ENCODE results near the gene MYO1D.
"Not testable (repeated sequence)": the region's sequence is repeated elsewhere in the genome, so short reads cannot be mapped to it uniquely, and the experiment has no call there.

MYO1D gene

GRCh38 chr17:32876417-32877163, at the start of gene MYO1D:
MYO1D (minus strand) TSS chr17:32877124; CDS start chr17:32876872, 252 bp downstream.
- DNase-seq (ENCODE audit: low read depth in 2 of 2), result peak; percentile 45 to 68

GRCh38 chr17:32926183-32926582, 49.3 kb upstream of the MYO1D start:
- DNase-seq (ENCODE audit: low read depth in 2 of 2), result no peak

- not testable (repeated sequence) for DNase-seq (ENCODE audit: low read depth in 2 of 2)
These were observed 47.0 kb upstream of the MYO1D start for GRCh38 chr17:32923905-32924304.

DNA sequence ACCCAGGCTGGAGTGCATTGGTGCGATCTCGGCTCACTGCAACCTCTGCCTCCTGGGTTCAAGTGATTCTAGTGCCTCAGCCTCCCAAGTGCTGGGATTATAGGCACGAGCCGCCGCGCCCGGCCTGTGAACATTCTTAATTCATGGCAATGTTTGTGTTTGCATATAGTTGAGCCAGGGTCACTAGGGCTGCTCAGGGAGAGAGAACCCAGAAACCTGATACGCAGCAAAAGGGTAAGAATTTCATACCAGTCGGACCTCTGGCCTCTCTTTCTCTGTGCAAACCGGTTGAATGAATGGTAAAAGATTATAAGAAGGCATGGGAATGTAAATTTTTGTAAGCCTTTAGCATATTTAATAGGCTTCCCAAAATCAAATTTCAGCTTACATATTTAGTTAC, 44.1 kb upstream of the MYO1D start:
- DNase-seq (ENCODE audit: low read depth in 2 of 2), result no peak

DNA sequence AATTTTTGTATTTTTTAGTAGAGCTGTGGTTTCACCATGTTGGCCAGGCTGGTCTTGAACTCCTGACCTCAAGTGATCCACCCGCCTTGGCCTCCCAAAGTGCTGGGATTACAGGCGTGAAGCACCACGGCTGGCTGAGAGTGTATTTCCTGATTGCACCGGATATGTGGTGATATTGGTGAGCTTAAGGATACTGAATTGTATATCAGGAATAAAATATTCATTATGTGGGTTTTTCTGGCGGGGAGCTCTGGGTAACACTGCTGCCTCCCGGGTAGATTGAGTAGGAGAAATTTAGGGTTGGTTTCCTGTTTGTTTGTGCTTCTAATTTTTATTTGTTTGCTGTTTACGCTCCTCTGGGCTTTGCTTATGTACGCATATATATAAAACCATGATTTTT, 43.4 kb upstream of the MYO1D start:
- DNase-seq (ENCODE audit: low read depth in 2 of 2), result no peak

DNA sequence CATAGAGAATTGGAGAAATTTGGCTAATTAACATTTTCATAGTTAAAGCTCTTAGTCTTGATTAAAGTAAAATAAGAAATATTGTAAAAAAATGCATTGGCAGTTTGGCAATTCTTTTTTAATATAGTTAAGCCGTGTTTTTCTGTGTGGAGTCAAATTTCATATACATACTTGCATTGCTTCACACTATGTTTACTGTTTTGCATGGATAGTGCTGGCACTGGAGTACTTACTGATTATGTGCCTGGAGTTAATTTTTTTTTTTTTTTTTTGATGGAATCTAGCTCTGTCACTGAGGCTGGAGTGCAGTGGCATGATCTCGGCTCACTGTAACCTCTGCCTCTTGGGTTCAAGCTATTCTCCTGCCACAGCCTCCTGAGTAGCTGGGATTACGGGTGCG, 43.0 kb upstream of the MYO1D start:
- DNase-seq (ENCODE audit: low read depth in 2 of 2), result not testable (repeated sequence)

- DNase-seq (ENCODE audit: low read depth in 2 of 2), result no peak
These were observed 40.9 kb upstream of the MYO1D start for GRCh38 chr17:32917842-32918241.

- DNase-seq (ENCODE audit: low read depth in 2 of 2), result no peak
These were observed 40.2 kb upstream of the MYO1D start for GRCh38 chr17:32917081-32917480.

DNA sequence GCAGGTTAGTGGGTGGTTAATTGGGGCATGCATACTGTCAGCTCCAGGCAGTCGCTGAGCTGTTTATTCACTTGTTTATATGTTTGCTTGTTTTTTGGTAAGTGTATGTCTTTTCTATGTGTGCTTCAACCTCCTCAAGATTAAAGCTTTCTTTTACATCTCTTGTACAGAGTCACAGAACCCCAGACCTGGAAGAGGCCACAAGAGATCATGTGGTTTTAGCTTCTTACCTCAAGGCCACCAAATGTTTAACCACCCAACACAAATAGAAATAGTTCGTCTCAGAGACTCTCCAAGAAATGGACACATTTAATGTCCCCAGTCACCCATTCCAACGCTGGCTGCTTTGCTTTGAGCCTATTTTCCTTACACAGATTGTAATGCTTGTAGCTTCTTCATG, 39.2 kb upstream of the MYO1D start:
- DNase-seq (ENCODE audit: low read depth in 2 of 2), result no peak

GRCh38 chr17:32915245-32915644, 38.3 kb upstream of the MYO1D start:
- DNase-seq (ENCODE audit: low read depth in 2 of 2), result no peak

DNA sequence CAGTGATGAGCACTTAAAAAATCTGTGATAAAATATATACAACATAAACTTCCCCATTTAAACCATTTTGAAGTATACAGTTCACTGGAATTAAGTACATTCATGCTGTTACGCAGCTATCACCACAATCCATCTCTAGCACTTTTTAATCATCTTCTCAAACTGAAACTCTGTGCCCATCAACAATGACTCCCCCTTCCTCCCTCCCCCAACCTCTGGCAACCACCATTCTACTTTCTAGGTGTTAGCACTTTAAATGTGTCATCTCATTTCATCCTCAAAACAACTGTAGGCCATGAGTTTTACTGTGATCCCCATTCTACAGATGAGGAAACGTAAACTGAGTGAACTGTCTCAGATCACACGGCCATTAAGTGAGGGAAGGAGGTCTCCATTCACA, 37.3 kb upstream of the MYO1D start:
- no peak for DNase-seq (ENCODE audit: low read depth in 2 of 2)

DNA sequence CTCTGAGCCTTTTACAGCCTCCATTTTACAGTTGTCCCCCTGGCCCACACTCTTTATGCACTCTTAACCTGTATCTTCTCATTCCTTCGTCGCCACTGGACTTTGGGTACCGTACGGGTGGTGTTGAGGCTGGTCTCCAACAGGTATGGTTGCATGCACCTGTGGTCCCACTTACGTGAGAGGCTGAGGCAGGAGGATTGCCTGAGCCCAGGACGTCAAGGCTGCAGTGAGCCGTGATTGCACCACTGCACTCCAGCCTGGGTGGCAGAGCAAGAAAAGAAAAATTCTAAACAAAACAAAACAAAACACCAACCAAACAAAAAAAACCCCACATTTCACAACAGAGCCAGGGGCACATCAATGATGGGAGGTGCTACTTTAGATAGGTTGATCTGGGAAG, 36.7 kb upstream of the MYO1D start:
- no peak for DNase-seq (ENCODE audit: low read depth in 2 of 2)

- DNase-seq (ENCODE audit: low read depth in 2 of 2), result no peak
These were observed 35.4 kb upstream of the MYO1D start for GRCh38 chr17:32912218-32912897.

DNA sequence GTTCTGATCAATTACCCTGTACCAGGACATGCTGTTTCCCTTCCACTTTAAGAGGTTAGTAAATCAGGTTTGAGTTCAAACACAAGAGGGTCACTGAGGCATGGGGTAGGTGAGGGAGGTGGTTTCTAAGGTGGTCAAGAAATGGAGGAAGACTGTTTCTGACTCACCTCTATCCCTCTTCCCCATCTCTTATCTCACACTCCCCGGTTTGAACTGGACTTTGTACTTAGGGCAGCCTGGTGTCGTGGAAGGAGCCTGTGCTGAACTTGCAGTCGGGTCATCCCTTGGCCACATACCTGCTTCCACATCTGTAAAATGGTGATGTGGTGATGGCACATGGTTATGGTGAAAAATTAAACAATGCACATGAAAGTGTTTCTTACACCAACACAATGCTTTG, 33.8 kb upstream of the MYO1D start:
- DNase-seq (ENCODE audit: low read depth in 2 of 2), result no peak

DNA sequence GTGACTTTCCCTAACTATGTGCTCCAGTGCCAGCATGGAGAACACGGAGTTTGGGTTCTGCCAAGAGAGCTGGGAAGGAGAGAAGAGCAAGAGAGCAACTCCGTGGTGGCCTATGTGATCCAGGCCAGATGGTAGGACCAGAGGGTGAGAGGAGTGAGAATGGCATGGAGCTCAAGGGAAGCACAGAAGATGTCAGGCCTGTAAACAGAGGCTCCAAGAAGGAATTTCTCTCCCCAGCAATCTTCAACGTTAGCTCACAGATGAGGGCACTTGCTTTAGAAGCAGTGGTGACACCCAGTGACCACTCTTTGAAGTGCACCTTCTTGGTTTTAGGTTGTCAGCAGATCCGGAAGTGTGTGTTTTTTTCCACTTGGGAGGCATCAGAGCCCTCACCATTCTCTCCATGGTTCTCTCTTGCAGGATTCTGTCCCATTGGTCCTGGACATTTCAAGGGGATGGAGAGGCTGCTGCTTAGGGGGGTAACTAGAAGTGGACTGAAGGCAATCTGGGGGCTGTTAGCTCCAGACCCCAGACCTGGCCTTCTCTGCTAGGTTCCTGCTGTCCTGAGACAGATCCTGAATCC, 33.0 kb upstream of the MYO1D start:
- peak; percentile 11 to 59 for DNase-seq (ENCODE audit: low read depth in 2 of 2)

GRCh38 chr17:32907583-32907982, 30.7 kb upstream of the MYO1D start:
- no peak for DNase-seq (ENCODE audit: low read depth in 2 of 2)

GRCh38 chr17:32904891-32905290, 28.0 kb upstream of the MYO1D start:
- DNase-seq (ENCODE audit: low read depth in 2 of 2), result no peak

- DNase-seq (ENCODE audit: low read depth in 2 of 2), result no peak
These were observed 27.1 kb upstream of the MYO1D start for GRCh38 chr17:32903774-32904673.

- no peak for DNase-seq (ENCODE audit: low read depth in 2 of 2)
These were observed 24.8 kb upstream of the MYO1D start for GRCh38 chr17:32901743-32902142.

DNA sequence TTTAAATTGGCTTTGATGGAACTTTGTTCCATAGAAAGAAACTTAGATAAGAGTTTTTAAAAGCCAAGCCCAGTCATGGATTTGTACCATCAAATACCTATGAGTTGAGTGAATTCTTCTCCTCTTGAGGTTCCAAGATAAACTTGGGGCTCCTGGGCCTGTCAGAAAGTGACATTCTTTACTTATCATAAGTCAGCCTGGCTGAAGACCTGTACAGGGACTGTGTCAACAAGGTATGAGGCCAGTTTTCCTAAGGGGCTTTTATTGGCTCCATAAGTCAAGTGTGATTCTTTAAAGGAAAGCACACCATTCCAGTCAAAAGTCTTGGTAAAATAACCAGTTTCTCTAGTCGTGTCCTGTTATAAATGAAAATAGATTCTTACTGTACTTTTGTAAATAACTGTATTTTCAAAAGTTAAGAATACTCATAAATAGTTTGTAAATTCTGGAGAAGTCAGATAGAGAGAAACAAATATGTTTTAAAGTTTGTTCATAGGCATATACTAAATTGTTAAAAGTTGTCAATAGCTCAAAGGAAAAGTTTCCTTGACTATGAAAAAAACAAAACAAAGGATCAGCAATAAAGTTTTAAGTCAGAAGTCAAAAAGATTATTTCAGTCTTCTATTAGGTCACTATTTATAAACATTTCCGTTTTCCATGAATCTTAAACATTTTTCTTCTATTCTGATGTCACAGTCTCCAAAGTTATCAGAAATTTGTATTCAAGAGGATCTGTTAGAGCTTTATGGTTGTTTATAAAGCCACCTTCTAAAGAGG, 22.5 kb upstream of the MYO1D start:
- DNase-seq (ENCODE audit: low read depth in 2 of 2), result no peak

DNA sequence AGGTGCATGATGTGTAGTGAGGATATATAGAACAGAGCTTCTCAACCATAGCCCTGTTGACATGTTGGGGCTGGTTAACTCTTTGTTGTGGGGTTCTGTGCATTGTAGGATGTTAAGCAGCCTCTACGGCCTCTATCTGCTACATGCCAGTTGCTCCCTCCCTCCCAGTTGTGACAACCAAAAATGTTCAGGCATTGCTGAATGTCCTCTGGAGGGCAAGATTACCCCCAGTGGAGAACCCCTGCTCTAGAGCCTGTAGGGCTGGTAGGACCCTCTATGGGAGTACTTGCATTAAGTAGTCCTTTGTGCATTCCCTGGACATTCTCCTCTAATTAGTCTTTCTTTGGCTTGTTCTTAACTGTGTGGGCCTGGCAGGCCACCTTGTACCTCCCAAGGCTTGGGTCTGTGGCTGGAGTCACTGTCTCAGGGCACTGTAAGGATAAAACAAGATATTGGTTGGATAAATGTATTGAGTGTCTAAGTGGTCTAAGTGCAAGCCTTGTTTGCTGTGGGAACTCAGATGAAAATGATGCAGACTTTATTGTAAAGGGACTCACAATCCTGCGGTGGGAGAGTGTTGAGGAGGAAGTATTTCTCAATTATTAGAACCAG, 19.8 kb upstream of the MYO1D start:
- no peak for DNase-seq (ENCODE audit: low read depth in 2 of 2)

Measured in stimulated activated CD4-positive, alpha-beta T cell treated with anti-CD3 and anti-CD28 coated beads, Interleukin-12 subunit alpha, Interleukin-12 subunit beta, amount 100 ng/mL, for 24 hours (primary cell).